Transverse colon (tissue), 4 donors: ENCODE measurements around the gene NFKBIL1.

ENCODE experiments used
- CTCF ChIP-seq, 5 experiments: fragments of 200-600 bp in 3 of 5; fragments of 450-650 bp in 2 of 5; sonication (generic) in 3 of 5; IDR thresholded peaks; 1 replicate in 2 of 5; 2 replicates in 3 of 5; pipeline ENCODE4 v1.5.1; 2016 to 2017; ENCODE audit warnings: antibody characterized with exemption in 5 of 5, inconsistent platforms in 3 of 5, mild to moderate bottlenecking in 2 of 5, moderate library complexity in 1 of 5
- EP300 ChIP-seq: sonication (generic); formaldehyde crosslinking; IDR thresholded peaks from one replicate; pipeline ENCODE4 v1.6.1; 2017; ENCODE audit warnings: antibody characterized with exemption, low read depth
- POLR2A ChIP-seq: fragments of 450-650 bp; IDR thresholded peaks from one replicate; pipeline ENCODE4 v1.6.1; 2016; ENCODE audit warnings: antibody characterized with exemption, mild to moderate bottlenecking, moderate library complexity
- POLR2AphosphoS5 ChIP-seq, 3 donors: sonication (generic); formaldehyde crosslinking; IDR thresholded peaks; one replicate each; pipeline ENCODE4 v1.6.1; 2016; ENCODE audit warnings: antibody characterized with exemption in 3 of 3

DNA sequence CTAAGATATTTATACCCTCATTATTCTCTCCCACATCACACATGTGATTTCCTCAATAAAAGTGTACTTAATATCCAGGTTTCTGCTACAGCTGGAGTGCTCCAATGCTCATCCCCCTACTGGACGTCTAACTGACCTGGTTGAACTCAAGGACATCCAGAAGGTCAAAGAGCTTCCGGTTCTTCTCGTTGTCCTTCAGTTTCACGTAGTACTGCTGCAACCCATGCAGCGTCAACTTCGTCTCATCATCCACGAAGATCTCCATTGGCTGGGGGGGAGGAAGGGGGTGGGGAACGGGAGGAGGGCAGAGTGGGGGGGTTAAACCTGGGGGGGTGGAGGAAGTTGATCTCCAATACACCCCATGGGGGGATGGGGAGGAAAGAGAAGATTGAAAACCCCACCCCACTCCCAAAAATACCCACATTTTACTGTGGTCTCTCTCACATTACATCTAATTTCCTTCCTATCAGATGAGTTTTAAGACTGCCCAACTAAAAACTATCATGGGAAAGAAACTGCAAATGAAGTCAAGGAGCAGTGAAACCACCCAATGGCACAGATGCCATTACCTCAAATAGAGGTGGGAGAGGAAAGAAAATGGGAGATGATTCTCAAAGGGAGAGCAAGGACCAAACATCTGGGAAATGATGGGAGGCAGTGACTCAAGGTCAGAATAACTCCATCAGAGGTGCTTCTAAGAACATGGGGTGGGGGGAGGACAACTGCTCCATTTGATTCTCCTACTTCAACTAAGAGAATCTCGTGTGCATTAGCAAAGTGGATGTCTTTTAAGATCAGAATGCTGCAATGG is 14.6 kb upstream of the NFKBIL1 start:
- TF ChIP-seq POLR2A (no peak), CTCF (IDR thresholded peaks at IDR 0.05) (no peak), POLR2AphosphoS5 (IDR thresholded peaks at IDR 0.05) (no peak), EP300 (no peak)
